ENCODE data around the gene POMT2. TPM values are rescaled to one million over a fixed set of nuclear protein-coding genes. Genes with fewer than 3 reads are reported as not detected.

Gene POMT2
- total RNA-seq, 1 donor from 2014 or later: 46.8 TPM

DNA sequence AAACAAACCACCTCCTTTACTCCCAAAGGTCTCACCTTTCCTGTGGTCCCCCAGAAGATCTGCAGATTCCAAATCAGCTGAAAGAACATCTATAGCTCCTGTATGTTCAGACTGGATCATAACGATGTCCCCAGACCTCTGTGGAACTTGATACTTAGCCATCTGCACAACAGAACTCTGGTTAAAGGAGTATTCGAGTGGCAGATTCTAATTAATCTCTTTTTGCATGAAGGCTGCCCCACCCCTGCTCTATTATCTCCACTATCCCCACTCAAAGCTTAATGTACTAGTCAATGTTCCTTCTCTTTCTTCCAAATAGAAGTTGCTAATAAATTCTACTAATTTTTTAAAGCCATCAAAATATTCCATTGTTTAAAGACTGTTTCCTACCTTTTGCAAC lies 23.0 kb upstream of the POMT2 start:
- Mint-ChIP-seq H3K4me1 (peaks cover 11% of the 10 kb centered on the region), H3K9me3 (no peaks in the 10 kb centered on the region), H3K36me3 (ENCODE audit: low read depth) (peaks cover 4% of the 10 kb centered on the region), H3K27ac (ENCODE audit: unreplicated experiment) (no peak overlapping the region), H3K4me3 (no peak overlapping the region), H3K27me3 (ENCODE audit: low read depth) (no peaks in the 10 kb centered on the region)
- TF ChIP-seq, protein P1, sequence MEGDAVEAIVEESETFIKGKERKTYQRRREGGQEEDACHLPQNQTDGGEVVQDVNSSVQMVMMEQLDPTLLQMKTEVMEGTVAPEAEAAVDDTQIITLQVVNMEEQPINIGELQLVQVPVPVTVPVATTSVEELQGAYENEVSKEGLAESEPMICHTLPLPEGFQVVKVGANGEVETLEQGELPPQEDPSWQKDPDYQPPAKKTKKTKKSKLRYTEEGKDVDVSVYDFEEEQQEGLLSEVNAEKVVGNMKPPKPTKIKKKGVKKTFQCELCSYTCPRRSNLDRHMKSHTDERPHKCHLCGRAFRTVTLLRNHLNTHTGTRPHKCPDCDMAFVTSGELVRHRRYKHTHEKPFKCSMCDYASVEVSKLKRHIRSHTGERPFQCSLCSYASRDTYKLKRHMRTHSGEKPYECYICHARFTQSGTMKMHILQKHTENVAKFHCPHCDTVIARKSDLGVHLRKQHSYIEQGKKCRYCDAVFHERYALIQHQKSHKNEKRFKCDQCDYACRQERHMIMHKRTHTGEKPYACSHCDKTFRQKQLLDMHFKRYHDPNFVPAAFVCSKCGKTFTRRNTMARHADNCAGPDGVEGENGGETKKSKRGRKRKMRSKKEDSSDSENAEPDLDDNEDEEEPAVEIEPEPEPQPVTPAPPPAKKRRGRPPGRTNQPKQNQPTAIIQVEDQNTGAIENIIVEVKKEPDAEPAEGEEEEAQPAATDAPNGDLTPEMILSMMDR (conservative IDR thresholded peaks at IDR 0.05): no peak
- DNase-seq (ENCODE audit: low read depth, low spot score): no peak

DNA sequence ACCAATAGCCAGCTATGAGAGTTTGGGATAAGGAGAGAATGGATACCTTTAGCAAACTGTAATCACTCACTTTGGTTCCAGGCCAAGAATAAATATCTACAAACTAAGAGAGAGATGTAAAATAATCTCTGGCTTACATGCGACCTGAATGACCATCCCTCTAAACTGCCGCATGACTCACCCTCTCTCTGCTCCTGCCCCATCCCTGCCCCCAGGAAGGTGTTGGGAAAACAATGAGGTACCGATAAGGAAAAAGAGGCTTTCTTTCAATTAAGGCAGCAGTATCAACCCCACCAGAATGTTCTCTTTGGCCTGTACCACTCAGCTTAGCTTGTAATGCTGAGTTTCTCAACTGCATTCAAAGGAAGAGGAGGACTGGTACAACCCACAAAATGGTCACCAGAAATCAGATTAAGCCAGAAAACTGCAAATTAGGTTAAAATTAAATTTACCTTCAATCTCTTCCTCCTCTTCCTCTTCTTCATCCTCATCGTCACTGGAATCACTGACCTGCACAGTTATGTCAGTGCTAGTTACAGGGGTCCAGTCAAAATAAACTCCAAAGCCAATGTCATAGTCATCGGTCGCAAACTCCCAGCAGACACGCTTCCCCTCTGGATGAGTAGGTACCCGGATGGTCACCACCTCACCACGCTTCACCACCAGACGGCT lies 22.2 kb upstream of the POMT2 start:
- peaks cover 4% of the 10 kb centered on the region for H3K36me3 Mint-ChIP-seq (ENCODE audit: low read depth)
- peaks cover 11% of the 10 kb centered on the region for H3K4me1 Mint-ChIP-seq
- no peaks in the 10 kb centered on the region for H3K9me3 Mint-ChIP-seq
- H3K27ac Mint-ChIP-seq (ENCODE audit: unreplicated experiment): no peak overlapping the region
- DNase-seq (ENCODE audit: low read depth, low spot score): no peak
- TF ChIP-seq, protein P1 (conservative IDR thresholded peaks at IDR 0.05): no peak
- no peaks in the 10 kb centered on the region for H3K27me3 Mint-ChIP-seq (ENCODE audit: low read depth)
- no peak overlapping the region for H3K4me3 Mint-ChIP-seq

DNA sequence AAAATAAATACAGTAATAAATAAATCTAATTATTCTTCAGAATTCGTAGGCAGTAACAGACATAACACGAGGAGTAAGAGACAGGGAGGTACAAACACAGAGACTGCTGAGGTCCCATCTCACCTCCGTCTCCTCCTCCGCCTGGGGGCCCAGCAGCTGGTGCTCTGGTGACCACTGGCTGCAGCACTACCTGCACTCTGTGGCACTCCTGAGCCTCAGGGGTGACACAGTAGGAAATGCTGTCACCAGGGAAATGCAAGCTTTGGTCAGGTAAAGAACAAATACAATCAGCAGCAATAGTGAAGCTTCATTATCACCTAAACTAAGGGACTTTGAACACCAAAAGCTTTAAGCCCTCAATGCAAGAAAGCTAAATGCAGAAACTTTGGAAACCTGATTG lies 19.7 kb upstream of the POMT2 start:
- Mint-ChIP-seq H3K27me3 (ENCODE audit: low read depth) (no peaks in the 10 kb centered on the region), H3K9me3 (no peaks in the 10 kb centered on the region), H3K4me3 (no peak overlapping the region), H3K36me3 (ENCODE audit: low read depth) (peaks cover 4% of the 10 kb centered on the region), H3K27ac (ENCODE audit: unreplicated experiment) (no peak overlapping the region), H3K4me1 (peaks cover 5% of the 10 kb centered on the region)
- DNase-seq (ENCODE audit: low read depth, low spot score): no peak
- TF ChIP-seq, protein P1 (conservative IDR thresholded peaks at IDR 0.05): no peak

DNA sequence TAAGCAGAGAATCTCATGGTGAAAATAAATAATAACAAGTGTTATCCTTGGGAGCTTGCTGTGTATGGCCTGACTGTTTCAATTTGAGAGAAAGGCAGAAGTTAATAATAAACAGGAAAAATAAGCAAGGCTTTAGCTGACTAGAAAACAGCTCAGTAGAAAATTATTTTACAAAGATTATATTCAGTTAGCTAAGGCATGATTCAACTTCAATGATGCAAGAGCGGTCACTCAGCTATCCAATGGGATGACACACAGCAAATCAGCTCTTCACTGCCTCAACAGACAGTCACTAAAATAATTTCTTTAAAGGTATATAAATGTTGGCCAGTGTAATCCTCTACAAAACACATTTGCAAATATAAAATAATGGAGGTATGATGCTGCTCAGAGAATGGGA lies 18.7 kb upstream of the POMT2 start:
- no peaks in the 10 kb centered on the region for H3K27me3 Mint-ChIP-seq (ENCODE audit: low read depth)
- DNase-seq (ENCODE audit: low read depth, low spot score): no peak
- peaks cover 5% of the 10 kb centered on the region for H3K4me1 Mint-ChIP-seq
- H3K4me3 Mint-ChIP-seq: no peak overlapping the region
- no peak overlapping the region for H3K27ac Mint-ChIP-seq (ENCODE audit: unreplicated experiment)
- peaks cover 4% of the 10 kb centered on the region for H3K36me3 Mint-ChIP-seq (ENCODE audit: low read depth)
- H3K9me3 Mint-ChIP-seq: no peaks in the 10 kb centered on the region
- TF ChIP-seq, protein P1 (conservative IDR thresholded peaks at IDR 0.05): no peak

DNA sequence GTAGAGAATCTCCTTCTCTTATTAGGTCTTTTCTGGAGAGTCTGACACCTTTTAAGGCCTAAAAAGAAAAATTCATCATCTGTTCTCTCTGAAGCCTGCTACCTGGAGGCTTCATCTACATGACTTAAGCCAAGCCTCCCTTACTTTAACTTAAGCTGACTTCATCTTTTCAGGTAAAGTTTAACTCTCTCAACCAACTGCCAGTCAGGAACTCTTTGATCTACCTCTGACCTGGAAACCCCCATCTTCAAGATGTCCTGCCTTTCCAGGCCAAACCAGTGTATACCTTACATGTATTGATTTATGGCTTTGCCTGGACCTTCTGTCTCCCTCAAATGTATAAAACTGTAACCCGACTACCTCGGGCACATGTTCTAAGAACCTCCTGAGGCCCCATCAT lies 17.6 kb upstream of the POMT2 start:
- TF ChIP-seq, protein P1 (conservative IDR thresholded peaks at IDR 0.05): no peak
- Mint-ChIP-seq H3K27me3 (ENCODE audit: low read depth) (no peaks in the 10 kb centered on the region), H3K9me3 (no peaks in the 10 kb centered on the region), H3K36me3 (ENCODE audit: low read depth) (no peaks in the 10 kb centered on the region), H3K4me3 (no peak overlapping the region), H3K27ac (ENCODE audit: unreplicated experiment) (no peak overlapping the region), H3K4me1 (peaks cover 5% of the 10 kb centered on the region)
- no peak for DNase-seq (ENCODE audit: low read depth, low spot score)

Measured in neural crest cell (in vitro differentiated cells).